ENCODE measurements around the gene MACROH2A1. TPM values are rescaled to one million over a fixed set of nuclear protein-coding genes. Genes with fewer than 3 reads are reported as not detected.

MACROH2A1 gene
- total and polyA plus RNA-seq, 2 experiments from 2014 or later = 64.9 to 81.6 TPM

DNA sequence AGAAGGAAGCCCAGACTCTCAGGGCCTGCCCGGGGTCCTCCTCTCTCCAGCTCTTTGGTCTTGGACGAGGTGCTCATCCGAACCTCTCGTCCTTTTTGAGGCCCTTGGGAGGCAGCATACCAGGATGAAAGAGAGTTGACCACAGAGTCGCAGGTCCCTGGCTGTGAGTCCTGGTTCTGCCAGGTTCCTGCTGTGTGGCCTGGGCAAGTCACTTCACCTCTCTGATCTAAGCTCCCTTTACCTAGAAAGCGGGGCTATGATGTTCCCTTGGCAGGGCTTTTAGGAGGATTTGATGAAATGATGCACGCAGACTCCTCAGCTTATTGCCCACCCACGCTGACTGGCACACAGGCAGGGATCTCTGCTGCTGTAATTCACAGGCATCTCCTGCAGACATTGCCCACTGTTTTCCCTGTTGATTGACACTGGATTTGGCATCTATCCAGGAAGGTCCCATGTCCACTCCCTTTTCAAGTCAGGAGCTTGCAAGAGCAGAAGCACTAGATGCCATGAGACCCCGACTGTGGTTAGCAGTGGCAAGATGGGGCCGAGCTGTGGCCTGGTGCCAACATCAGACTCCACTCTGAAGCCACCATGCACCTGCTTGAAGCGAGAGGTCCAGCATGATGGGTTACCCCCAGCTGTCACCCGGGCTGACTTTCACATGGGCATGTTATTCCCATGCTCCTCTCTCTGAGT, 71.5 kb downstream of the MACROH2A1 start:
- Histone ChIP-seq H2AFZ (0 out of 2 replicates have a peak overlapping the region, but pooled peaks have one; percentile 18), H3K9me2 (ENCODE audit: insufficient read depth) (no peaks in the 10 kb centered on the region), H3K4me2 (no peak overlapping the region), H3K79me2 (replicated peaks; ENCODE audit: insufficient read depth) (no peaks in the 10 kb centered on the region), H3K4me3 (no peak overlapping the region), H3F3A (replicated peaks; ENCODE audit: low read depth) (no peaks in the 10 kb centered on the region), H3K4me1 (ENCODE audit: insufficient read depth) (no peaks in the 10 kb centered on the region), H3K27ac (ENCODE audit: low read depth) (no peak overlapping the region), H3K36me3 (ENCODE audit: insufficient read depth) (no peaks in the 10 kb centered on the region), H4K20me1 (replicated peaks; ENCODE audit: insufficient read depth) (no peaks in the 10 kb centered on the region), H3K27me3 (ENCODE audit: insufficient read depth) (no peaks in the 10 kb centered on the region)
- DNase-seq (ENCODE audit: low spot score) = no peak
- H3K9me3 Mint-ChIP-seq = no peaks in the 10 kb centered on the region
- TF ChIP-seq STAT1 (IDR thresholded peaks at IDR 0.05; ENCODE audit: unreplicated experiment) = no peak
- TF ChIP-seq, protein P1, sequence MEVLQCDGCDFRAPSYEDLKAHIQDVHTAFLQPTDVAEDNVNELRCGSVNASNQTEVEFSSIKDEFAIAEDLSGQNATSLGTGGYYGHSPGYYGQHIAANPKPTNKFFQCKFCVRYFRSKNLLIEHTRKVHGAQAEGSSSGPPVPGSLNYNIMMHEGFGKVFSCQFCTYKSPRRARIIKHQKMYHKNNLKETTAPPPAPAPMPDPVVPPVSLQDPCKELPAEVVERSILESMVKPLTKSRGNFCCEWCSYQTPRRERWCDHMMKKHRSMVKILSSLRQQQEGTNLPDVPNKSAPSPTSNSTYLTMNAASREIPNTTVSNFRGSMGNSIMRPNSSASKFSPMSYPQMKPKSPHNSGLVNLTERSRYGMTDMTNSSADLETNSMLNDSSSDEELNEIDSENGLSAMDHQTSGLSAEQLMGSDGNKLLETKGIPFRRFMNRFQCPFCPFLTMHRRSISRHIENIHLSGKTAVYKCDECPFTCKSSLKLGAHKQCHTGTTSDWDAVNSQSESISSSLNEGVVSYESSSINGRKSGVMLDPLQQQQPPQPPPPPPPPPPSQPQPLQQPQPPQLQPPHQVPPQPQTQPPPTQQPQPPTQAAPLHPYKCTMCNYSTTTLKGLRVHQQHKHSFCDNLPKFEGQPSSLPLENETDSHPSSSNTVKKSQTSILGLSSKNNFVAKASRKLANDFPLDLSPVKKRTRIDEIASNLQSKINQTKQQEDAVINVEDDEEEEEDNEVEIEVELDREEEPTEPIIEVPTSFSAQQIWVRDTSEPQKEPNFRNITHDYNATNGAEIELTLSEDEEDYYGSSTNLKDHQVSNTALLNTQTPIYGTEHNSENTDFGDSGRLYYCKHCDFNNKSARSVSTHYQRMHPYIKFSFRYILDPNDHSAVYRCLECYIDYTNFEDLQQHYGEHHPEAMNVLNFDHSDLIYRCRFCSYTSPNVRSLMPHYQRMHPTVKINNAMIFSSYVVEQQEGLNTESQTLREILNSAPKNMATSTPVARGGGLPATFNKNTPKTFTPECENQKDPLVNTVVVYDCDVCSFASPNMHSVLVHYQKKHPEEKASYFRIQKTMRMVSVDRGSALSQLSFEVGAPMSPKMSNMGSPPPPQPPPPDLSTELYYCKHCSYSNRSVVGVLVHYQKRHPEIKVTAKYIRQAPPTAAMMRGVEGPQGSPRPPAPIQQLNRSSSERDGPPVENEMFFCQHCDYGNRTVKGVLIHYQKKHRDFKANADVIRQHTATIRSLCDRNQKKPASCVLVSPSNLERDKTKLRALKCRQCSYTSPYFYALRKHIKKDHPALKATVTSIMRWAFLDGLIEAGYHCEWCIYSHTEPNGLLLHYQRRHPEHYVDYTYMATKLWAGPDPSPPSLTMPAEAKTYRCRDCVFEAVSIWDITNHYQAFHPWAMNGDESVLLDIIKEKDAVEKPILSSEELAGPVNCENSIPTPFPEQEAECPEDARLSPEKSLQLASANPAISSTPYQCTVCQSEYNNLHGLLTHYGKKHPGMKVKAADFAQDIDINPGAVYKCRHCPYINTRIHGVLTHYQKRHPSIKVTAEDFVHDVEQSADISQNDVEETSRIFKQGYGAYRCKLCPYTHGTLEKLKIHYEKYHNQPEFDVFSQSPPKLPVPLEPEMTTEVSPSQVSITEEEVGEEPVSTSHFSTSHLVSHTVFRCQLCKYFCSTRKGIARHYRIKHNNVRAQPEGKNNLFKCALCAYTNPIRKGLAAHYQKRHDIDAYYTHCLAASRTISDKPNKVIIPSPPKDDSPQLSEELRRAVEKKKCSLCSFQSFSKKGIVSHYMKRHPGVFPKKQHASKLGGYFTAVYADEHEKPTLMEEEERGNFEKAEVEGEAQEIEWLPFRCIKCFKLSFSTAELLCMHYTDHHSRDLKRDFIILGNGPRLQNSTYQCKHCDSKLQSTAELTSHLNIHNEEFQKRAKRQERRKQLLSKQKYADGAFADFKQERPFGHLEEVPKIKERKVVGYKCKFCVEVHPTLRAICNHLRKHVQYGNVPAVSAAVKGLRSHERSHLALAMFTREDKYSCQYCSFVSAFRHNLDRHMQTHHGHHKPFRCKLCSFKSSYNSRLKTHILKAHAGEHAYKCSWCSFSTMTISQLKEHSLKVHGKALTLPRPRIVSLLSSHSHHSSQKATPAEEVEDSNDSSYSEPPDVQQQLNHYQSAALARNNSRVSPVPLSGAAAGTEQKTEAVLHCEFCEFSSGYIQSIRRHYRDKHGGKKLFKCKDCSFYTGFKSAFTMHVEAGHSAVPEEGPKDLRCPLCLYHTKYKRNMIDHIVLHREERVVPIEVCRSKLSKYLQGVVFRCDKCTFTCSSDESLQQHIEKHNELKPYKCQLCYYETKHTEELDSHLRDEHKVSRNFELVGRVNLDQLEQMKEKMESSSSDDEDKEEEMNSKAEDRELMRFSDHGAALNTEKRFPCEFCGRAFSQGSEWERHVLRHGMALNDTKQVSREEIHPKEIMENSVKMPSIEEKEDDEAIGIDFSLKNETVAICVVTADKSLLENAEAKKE (CRISPR knock-in tag; IDR thresholded peaks at IDR 0.05) = no peak
- TF ChIP-seq, protein P2, sequence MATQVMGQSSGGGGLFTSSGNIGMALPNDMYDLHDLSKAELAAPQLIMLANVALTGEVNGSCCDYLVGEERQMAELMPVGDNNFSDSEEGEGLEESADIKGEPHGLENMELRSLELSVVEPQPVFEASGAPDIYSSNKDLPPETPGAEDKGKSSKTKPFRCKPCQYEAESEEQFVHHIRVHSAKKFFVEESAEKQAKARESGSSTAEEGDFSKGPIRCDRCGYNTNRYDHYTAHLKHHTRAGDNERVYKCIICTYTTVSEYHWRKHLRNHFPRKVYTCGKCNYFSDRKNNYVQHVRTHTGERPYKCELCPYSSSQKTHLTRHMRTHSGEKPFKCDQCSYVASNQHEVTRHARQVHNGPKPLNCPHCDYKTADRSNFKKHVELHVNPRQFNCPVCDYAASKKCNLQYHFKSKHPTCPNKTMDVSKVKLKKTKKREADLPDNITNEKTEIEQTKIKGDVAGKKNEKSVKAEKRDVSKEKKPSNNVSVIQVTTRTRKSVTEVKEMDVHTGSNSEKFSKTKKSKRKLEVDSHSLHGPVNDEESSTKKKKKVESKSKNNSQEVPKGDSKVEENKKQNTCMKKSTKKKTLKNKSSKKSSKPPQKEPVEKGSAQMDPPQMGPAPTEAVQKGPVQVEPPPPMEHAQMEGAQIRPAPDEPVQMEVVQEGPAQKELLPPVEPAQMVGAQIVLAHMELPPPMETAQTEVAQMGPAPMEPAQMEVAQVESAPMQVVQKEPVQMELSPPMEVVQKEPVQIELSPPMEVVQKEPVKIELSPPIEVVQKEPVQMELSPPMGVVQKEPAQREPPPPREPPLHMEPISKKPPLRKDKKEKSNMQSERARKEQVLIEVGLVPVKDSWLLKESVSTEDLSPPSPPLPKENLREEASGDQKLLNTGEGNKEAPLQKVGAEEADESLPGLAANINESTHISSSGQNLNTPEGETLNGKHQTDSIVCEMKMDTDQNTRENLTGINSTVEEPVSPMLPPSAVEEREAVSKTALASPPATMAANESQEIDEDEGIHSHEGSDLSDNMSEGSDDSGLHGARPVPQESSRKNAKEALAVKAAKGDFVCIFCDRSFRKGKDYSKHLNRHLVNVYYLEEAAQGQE (IDR thresholded peaks at IDR 0.05; ENCODE audit: unreplicated experiment) = no peak
- TF ChIP-seq CREB1 (CRISPR knock-in tag; IDR thresholded peaks at IDR 0.05; ENCODE audit: low read depth) = no peak
- H3K4me3 Mint-ChIP-seq = no peak overlapping the region
- H3K27me3 Mint-ChIP-seq (ENCODE audit: insufficient read depth, low read depth, poor library complexity) = no peaks in the 10 kb centered on the region
- H3K36me3 Mint-ChIP-seq (ENCODE audit: low read depth) = no peaks in the 10 kb centered on the region
- ATAC-seq = no peak
- no peaks in the 10 kb centered on the region for H3K4me1 Mint-ChIP-seq
- no peak overlapping the region for H3K27ac Mint-ChIP-seq

Data from GM23338 (cell line).